BLaER1 treated with 17β-estradiol and CSF1 and Interleukin-3, amounts not matched to agents 10 nM and 100 nM (cell line): ENCODE results near the gene RUNX1.
A peak's percentile ranks its signal among the peaks of the same experiment; 100 is the strongest.

ENCODE experiments used
- H3K27ac ChIP-seq, 11 experiments: shearing (Covaris generic); formaldehyde crosslinking; 2 replicates each; pipeline ENCODE4 v1.8.1; 2022
- H3K27me3 ChIP-seq, 11 experiments: shearing (Covaris generic); formaldehyde crosslinking; 2 replicates each; pipeline ENCODE4 v1.8.1; 2022
- H3K36me3 ChIP-seq, 11 experiments: shearing (Covaris generic); formaldehyde crosslinking; 2 replicates each; pipeline ENCODE4 v1.8.1; 2022
- H3K4me1 ChIP-seq, 10 experiments: shearing (Covaris generic); formaldehyde crosslinking; 2 replicates each; pipeline ENCODE4 v1.8.1; 2022
- H3K4me2 ChIP-seq, 11 experiments: shearing (Covaris generic); formaldehyde crosslinking; 2 replicates each; pipeline ENCODE4 v1.8.1; 2022
- H3K4me3 ChIP-seq, 10 experiments: shearing (Covaris generic); formaldehyde crosslinking; 2 replicates each; pipeline ENCODE4 v1.8.1; 2022
- H3K9ac ChIP-seq, 11 experiments: shearing (Covaris generic); formaldehyde crosslinking; 2 replicates each; pipeline ENCODE4 v1.8.1; 2022
- H3K9me3 ChIP-seq, 11 experiments: shearing (Covaris generic); formaldehyde crosslinking; replicated peaks in 1 of 11; 2 replicates each; pipeline ENCODE4 v1.8.1; 2022
- H4K20me1 ChIP-seq, 11 experiments: shearing (Covaris generic); formaldehyde crosslinking; 2 replicates each; pipeline ENCODE4 v1.8.1; 2022
- Cebpa-rat ChIP-seq, 11 experiments: shearing (Covaris generic); IDR thresholded peaks; 2 replicates each; pipeline ENCODE4 v1.8.1; 2022

The RUNX1 gene

GRCh38 chr21:34890724-34891612, 158.1 kb downstream of the RUNX1 start:
- peaks cover 23 to 80% (median 24%) of the 10 kb centered on the region in 11 experiments; a peak in 21 of 22 replicates for H4K20me1 ChIP-seq
- H3K9ac ChIP-seq: peak overlapping the region; percentile 93 to 100 (median 98)
- peaks cover 0 to under 1% (median 0%) of the 10 kb centered on the region in 11 experiments; a peak in 5 of 22 replicates for H3K9me3 ChIP-seq
- peaks cover 10 to 28% (median 18%) of the 10 kb centered on the region in 11 experiments; a peak in 20 of 22 replicates for H3K36me3 ChIP-seq
- peak overlapping the region; percentile 80 to 99 (median 96) for H3K4me3 ChIP-seq
- H3K4me2 ChIP-seq: peak overlapping the region; percentile 83 to 99 (median 95)
- H3K27me3 ChIP-seq: no peaks in the 10 kb centered on the region
- no peak for TF ChIP-seq Cebpa-rat (IDR thresholded peaks at IDR 0.05)
- H3K27ac ChIP-seq: peak overlapping the region; percentile 92 to 99 (median 97)
- peaks cover 23 to 56% (median 44%) of the 10 kb centered on the region in 10 experiments for H3K4me1 ChIP-seq

GRCh38 chr21:34890470-34890723, 158.7 kb downstream of the RUNX1 start:
- Histone ChIP-seq H3K27me3 (no peaks in the 10 kb centered on the region), H3K9me3 (peaks cover 0 to 6% (median 0%) of the 10 kb centered on the region in 11 experiments; a peak in 5 of 22 replicates), H4K20me1 (peaks cover 28 to 80% (median 30%) of the 10 kb centered on the region in 11 experiments; a peak in 21 of 22 replicates), H3K27ac (peak overlapping the region; percentile 92 to 99 (median 97)), H3K4me1 (peaks cover 23 to 53% (median 41%) of the 10 kb centered on the region in 10 experiments), H3K9ac (peak overlapping the region; percentile 93 to 100 (median 98)), H3K36me3 (peaks cover 15 to 28% (median 23%) of the 10 kb centered on the region in 11 experiments; a peak in 20 of 22 replicates), H3K4me2 (peak overlapping the region; percentile 83 to 99 (median 95)), H3K4me3 (peak overlapping the region; percentile 80 to 99 (median 96))
- TF ChIP-seq Cebpa-rat (IDR thresholded peaks at IDR 0.05): no peak

- H4K20me1 ChIP-seq: peaks cover 34 to 80% (median 35%) of the 10 kb centered on the region in 11 experiments; a peak in 21 of 22 replicates
- peak overlapping the region; percentile 92 to 99 (median 97) for H3K27ac ChIP-seq
- H3K4me2 ChIP-seq: peak overlapping the region; percentile 83 to 99 (median 95)
- TF ChIP-seq Cebpa-rat (IDR thresholded peaks at IDR 0.05): no peak
- no peaks in the 10 kb centered on the region for H3K27me3 ChIP-seq
- H3K9me3 ChIP-seq: peaks cover 0 to 9% (median 0%) of the 10 kb centered on the region in 11 experiments; a peak in 5 of 22 replicates
- H3K4me3 ChIP-seq: peak overlapping the region; percentile 80 to 99 (median 96)
- peaks cover 23 to 47% (median 37%) of the 10 kb centered on the region in 10 experiments for H3K4me1 ChIP-seq
- H3K9ac ChIP-seq: peak overlapping the region; percentile 93 to 100 (median 98)
- peaks cover 21 to 32% (median 28%) of the 10 kb centered on the region in 11 experiments; a peak in 20 of 22 replicates for H3K36me3 ChIP-seq
Measured at GRCh38 chr21:34889676-34890469, 159.2 kb downstream of the RUNX1 start.

DNA sequence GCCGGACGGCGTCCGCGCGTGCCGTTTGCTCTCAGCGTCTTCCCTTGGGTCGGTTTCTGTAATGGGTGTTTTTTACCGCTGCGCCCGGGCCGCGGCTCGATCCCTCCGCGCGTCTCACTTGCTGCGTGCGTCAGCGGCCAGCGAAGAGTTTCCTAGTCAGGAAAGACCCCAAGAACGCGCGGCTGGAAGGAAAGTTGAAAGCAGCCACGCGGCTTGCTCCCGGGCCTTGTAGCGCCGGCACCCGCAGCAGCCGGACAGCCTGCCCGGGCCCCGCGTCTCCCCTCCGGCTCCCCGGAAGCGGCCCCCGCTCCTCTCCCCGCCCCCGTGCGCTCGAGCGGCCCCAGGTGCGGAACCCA, 159.8 kb downstream of the RUNX1 start:
- no peak for TF ChIP-seq Cebpa-rat (IDR thresholded peaks at IDR 0.05)
- H3K4me1 ChIP-seq: peaks cover 22 to 42% (median 32%) of the 10 kb centered on the region in 10 experiments
- peak overlapping the region; percentile 83 to 99 (median 95) for H3K4me2 ChIP-seq
- peaks cover 39 to 80% (median 41%) of the 10 kb centered on the region in 11 experiments; a peak in 21 of 22 replicates for H4K20me1 ChIP-seq
- peak overlapping the region; percentile 92 to 99 (median 97) for H3K27ac ChIP-seq
- H3K9me3 ChIP-seq: peaks cover 0 to 9% (median 0%) of the 10 kb centered on the region in 11 experiments; a peak in 6 of 22 replicates
- H3K27me3 ChIP-seq: no peaks in the 10 kb centered on the region
- H3K4me3 ChIP-seq: peak overlapping the region; percentile 80 to 99 (median 96)
- H3K9ac ChIP-seq: peak overlapping the region; percentile 93 to 100 (median 98)
- peaks cover 26 to 38% (median 34%) of the 10 kb centered on the region in 11 experiments; a peak in 20 of 22 replicates for H3K36me3 ChIP-seq

GRCh38 chr21:34888569-34889319, 160.4 kb downstream of the RUNX1 start:
- Histone ChIP-seq H3K4me3 (peak overlapping the region; percentile 80 to 99 (median 96)), H3K36me3 (peaks cover 32 to 44% (median 39%) of the 10 kb centered on the region in 11 experiments; a peak in 20 of 22 replicates), H3K4me2 (peak overlapping the region; percentile 83 to 99 (median 95)), H3K27ac (peak overlapping the region; percentile 95 to 99 (median 98)), H3K27me3 (no peaks in the 10 kb centered on the region), H3K4me1 (peaks cover 16 to 39% (median 26%) of the 10 kb centered on the region in 10 experiments; a peak in 19 of 20 replicates), H3K9ac (peak overlapping the region; percentile 93 to 100 (median 98)), H3K9me3 (peaks cover 0 to 9% (median 0%) of the 10 kb centered on the region in 11 experiments; a peak in 6 of 22 replicates), H4K20me1 (peaks cover 45 to 80% (median 46%) of the 10 kb centered on the region in 11 experiments; a peak in 21 of 22 replicates)
- TF ChIP-seq Cebpa-rat (IDR thresholded peaks at IDR 0.05): no peak

DNA sequence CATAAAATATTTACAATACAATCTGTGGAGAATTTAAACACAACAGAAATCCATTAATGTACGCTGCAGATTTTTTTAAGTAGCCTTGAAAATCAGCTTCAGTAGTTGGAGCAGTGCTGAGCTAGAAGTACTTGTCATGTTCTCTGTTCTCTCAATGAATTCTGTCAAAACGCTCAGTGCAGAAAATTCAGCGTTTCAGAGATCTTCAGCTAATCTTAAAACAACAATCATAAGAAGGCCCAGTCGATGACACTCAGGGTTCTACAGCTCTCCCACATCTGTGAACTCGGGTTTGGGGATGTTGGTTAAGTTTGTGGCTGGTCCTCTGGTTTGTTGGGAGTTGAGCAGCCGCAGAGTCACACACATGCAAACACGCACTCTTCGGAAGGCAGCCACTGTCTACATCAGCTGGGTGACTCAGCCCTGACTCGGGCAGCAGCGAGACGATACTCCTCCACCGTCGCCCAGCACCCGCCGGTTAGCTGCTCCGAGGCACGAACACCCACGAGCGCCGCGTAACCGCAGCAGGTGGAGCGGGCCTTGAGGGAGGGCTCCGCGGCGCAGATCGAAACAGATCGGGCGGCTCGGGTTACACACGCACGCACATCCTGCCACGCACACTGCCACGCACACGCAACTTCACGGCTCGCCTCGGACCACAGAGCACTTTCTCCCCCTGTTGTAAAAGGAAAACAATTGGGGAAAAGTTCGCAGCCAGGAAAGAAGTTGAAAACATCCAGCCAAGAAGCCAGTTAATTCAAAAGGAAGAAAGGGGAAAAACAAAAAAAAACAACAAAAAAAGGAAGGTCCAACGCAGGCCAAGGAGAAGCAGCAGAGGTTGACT, 161.2 kb downstream of the RUNX1 start:
- Histone ChIP-seq H3K9me3 (peaks cover 0 to 9% (median 0%) of the 10 kb centered on the region in 11 experiments; a peak in 6 of 22 replicates), H3K9ac (peak overlapping the region; percentile 93 to 100 (median 98)), H3K4me1 (peaks cover 13 to 39% (median 18%) of the 10 kb centered on the region in 10 experiments; a peak in 19 of 20 replicates), H3K27ac (peak overlapping the region; percentile 95 to 99 (median 98)), H4K20me1 (peaks cover 51 to 84% (median 54%) of the 10 kb centered on the region in 11 experiments; a peak in 21 of 22 replicates), H3K4me3 (peak overlapping the region; percentile 80 to 99 (median 96)), H3K36me3 (peaks cover 39 to 52% (median 47%) of the 10 kb centered on the region in 11 experiments; a peak in 20 of 22 replicates), H3K27me3 (no peaks in the 10 kb centered on the region), H3K4me2 (peak overlapping the region; percentile 38 to 96 (median 59))
- no peak for TF ChIP-seq Cebpa-rat (IDR thresholded peaks at IDR 0.05)

- Histone ChIP-seq H3K4me2 (peak overlapping the region; percentile 38 to 96 (median 59)), H3K4me1 (peaks cover 8 to 40% (median 13%) of the 10 kb centered on the region in 10 experiments), H3K4me3 (peak overlapping the region; percentile 80 to 99 (median 96)), H3K27me3 (no peaks in the 10 kb centered on the region), H4K20me1 (peaks cover 57 to 88% (median 63%) of the 10 kb centered on the region in 11 experiments), H3K9ac (peak overlapping the region; percentile 93 to 100 (median 98)), H3K27ac (peak overlapping the region; percentile 95 to 99 (median 98)), H3K9me3 (peaks cover 0 to 9% (median 0%) of the 10 kb centered on the region in 11 experiments; a peak in 6 of 22 replicates), H3K36me3 (peaks cover 43 to 60% (median 56%) of the 10 kb centered on the region in 11 experiments; a peak in 21 of 22 replicates)
- TF ChIP-seq Cebpa-rat (IDR thresholded peaks at IDR 0.05): no peak
Measured at GRCh38 chr21:34887105-34887442, 162.0 kb downstream of the RUNX1 start.
